ENCODE measurements around the gene ZFR2. TPM values are rescaled to one million over a fixed set of nuclear protein-coding genes. Genes with fewer than 3 reads are reported as not detected.

Gene ZFR2
- polyA plus RNA-seq, 3 donors: not detected

- TF ChIP-seq CTCF (IDR thresholded peaks at IDR 0.05): no peak
- no peak overlapping the region for H3K27ac Mint-ChIP-seq
- H3K79me2 ChIP-seq (ENCODE audit: insufficient read depth, low read length): no peaks in the 10 kb centered on the region
- 96% methylated on average over 25 of the region's 26 CpGs for WGBS (ENCODE audit: insufficient coverage)
- peaks cover 4 to 14% (median 11%) of the 10 kb centered on the region in 3 donors for H3K27me3 Mint-ChIP-seq (ENCODE audit: low read depth in 3 of 3)
- intact Hi-C loops (cut with micrococcal nuclease): no loop called here
- no peak overlapping the region for H3K4me3 ChIP-seq (replicated peaks in 1 of 3; ENCODE audit: low read depth in 2 of 3, low read length in 3 of 3)
- H3K9ac ChIP-seq (ENCODE audit: insufficient read depth, low read length, poor library complexity, severe bottlenecking): no peak overlapping the region
- H3K4me2 ChIP-seq (replicated peaks; ENCODE audit: extremely low read depth, low read length, poor library complexity, severe bottlenecking): no peak overlapping the region
- H3K9me3 Mint-ChIP-seq: no peaks in the 10 kb centered on the region
- peaks cover 0 to 7% of the 10 kb centered on the region in 2 donors for H3K4me1 ChIP-seq (ENCODE audit: control insufficient read depth in 1 of 2, insufficient read depth in 2 of 2, low read length in 2 of 2)
- no peaks in the 10 kb centered on the region for H3K9me3 ChIP-seq (replicated peaks in 1 of 2; ENCODE audit: control insufficient read depth in 1 of 2, insufficient read depth in 1 of 2, low read length in 2 of 2)
- H3K36me3 Mint-ChIP-seq: no peaks in the 10 kb centered on the region
- no peaks in the 10 kb centered on the region for H3K36me3 ChIP-seq (replicated peaks in 1 of 2; ENCODE audit: control insufficient read depth in 1 of 2, insufficient read depth in 2 of 2, low read length in 2 of 2)
- H3K4me3 Mint-ChIP-seq: no peak overlapping the region
- peaks cover 4% of the 10 kb centered on the region for H3K4me1 Mint-ChIP-seq
- no peak overlapping the region for H3K27ac ChIP-seq (ENCODE audit: low read depth in 1 of 2, low read length in 2 of 2)
- H2AFZ ChIP-seq (ENCODE audit: insufficient read depth, low read depth, low read length, poor library complexity, severe bottlenecking): no peak overlapping the region
- H3K27me3 ChIP-seq (ENCODE audit: control insufficient read depth in 2 of 2, insufficient read depth in 2 of 2, low read length in 2 of 2): no peaks in the 10 kb centered on the region
- H4K20me1 ChIP-seq (ENCODE audit: insufficient read depth, low read length): no peaks in the 10 kb centered on the region
- no peak for DNase-seq
These were observed 41.5 kb downstream of the ZFR2 start for GRCh38 chr19:3827306-3827705.

GRCh38 chr19:3826163-3826562 lies 42.7 kb downstream of the ZFR2 start:
- Histone ChIP-seq H2AFZ (ENCODE audit: insufficient read depth, low read depth, low read length, poor library complexity, severe bottlenecking) (no peak overlapping the region), H3K27me3 (ENCODE audit: control insufficient read depth in 2 of 2, insufficient read depth in 2 of 2, low read length in 2 of 2) (no peaks in the 10 kb centered on the region), H4K20me1 (ENCODE audit: insufficient read depth, low read length) (no peaks in the 10 kb centered on the region), H3K36me3 (replicated peaks in 1 of 2; ENCODE audit: control insufficient read depth in 1 of 2, insufficient read depth in 2 of 2, low read length in 2 of 2) (no peaks in the 10 kb centered on the region), H3K27ac (ENCODE audit: low read depth in 1 of 2, low read length in 2 of 2) (no peak overlapping the region), H3K9ac (ENCODE audit: insufficient read depth, low read length, poor library complexity, severe bottlenecking) (no peak overlapping the region), H3K79me2 (ENCODE audit: insufficient read depth, low read length) (no peaks in the 10 kb centered on the region), H3K4me3 (replicated peaks in 1 of 3; ENCODE audit: low read depth in 2 of 3, low read length in 3 of 3) (no peak overlapping the region), H3K9me3 (replicated peaks in 1 of 2; ENCODE audit: control insufficient read depth in 1 of 2, insufficient read depth in 1 of 2, low read length in 2 of 2) (no peaks in the 10 kb centered on the region), H3K4me1 (ENCODE audit: control insufficient read depth in 1 of 2, insufficient read depth in 2 of 2, low read length in 2 of 2) (peaks cover 3 to 13% of the 10 kb centered on the region in 2 donors), H3K4me2 (replicated peaks; ENCODE audit: extremely low read depth, low read length, poor library complexity, severe bottlenecking) (no peak overlapping the region)
- WGBS (ENCODE audit: insufficient coverage): 78% methylated on average over 12 of the region's 12 CpGs
- peaks cover 9% of the 10 kb centered on the region for H3K4me1 Mint-ChIP-seq
- H3K36me3 Mint-ChIP-seq: no peaks in the 10 kb centered on the region
- no peak for DNase-seq
- TF ChIP-seq CTCF (IDR thresholded peaks at IDR 0.05): no peak
- H3K27me3 Mint-ChIP-seq (ENCODE audit: low read depth in 3 of 3): peaks cover 4 to 13% (median 13%) of the 10 kb centered on the region in 3 donors
- H3K9me3 Mint-ChIP-seq: no peaks in the 10 kb centered on the region
- intact Hi-C loops (cut with micrococcal nuclease): no loop called here
- no peak overlapping the region for H3K4me3 Mint-ChIP-seq
- no peak overlapping the region for H3K27ac Mint-ChIP-seq
